Psoas muscle (tissue), 8 donors: ENCODE data around the gene OPTC. TPM values are rescaled to one million over a fixed set of nuclear protein-coding genes. Genes with fewer than 3 reads are reported as not detected.

Source experiments
- ATAC-seq, 4 donors: fragments of 200-7000 bp; cut with Tn5 transposase; one replicate each; pipeline ENCODE4 v1.9.1; 2020; ENCODE audit warnings: moderate library complexity in 3 of 4, mild to moderate bottlenecking in 2 of 4
- DNase-seq, 2 donors: peaks; one replicate each; pipeline ENCODE4 v3.0.0-alpha.2; 2020
- H3K27ac ChIP-seq: fragments of 200-600 bp; one replicate; pipeline ENCODE4 v1.8.0; 2022
- H3K27me3 ChIP-seq, 3 donors: fragments of 200-600 bp in 1 of 3; one replicate each; pipeline versions ENCODE4 v1.6.1 to v1.8.0; 2013 to 2022; ENCODE audit warnings: low read length in 2 of 3, mild to moderate bottlenecking in 2 of 3, moderate library complexity in 1 of 3; ENCODE audit not compliant: insufficient read depth in 3 of 3
- H3K36me3 ChIP-seq, 2 donors: fragments of 200-600 bp in 1 of 2; one replicate each; pipeline versions ENCODE4 v1.6.1 to v1.8.0; 2013 to 2022; ENCODE audit warnings: low read depth in 1 of 2, mild to moderate bottlenecking in 1 of 2, moderate library complexity in 1 of 2; ENCODE audit not compliant: insufficient read depth in 1 of 2
- H3K4me1 ChIP-seq: fragments of 200-600 bp; one replicate; pipeline ENCODE4 v1.8.0; 2022
- H3K4me3 ChIP-seq: fragments of 200-600 bp; one replicate; pipeline ENCODE4 v1.8.0; 2022; ENCODE audit warnings: mild to moderate bottlenecking
- H3K9me3 ChIP-seq: fragments of 200-600 bp; one replicate; pipeline ENCODE4 v1.8.0; 2022
- CTCF ChIP-seq: fragments of 200-600 bp; IDR thresholded peaks from one replicate; pipeline ENCODE4 v1.8.0; 2022; ENCODE audit warnings: antibody characterized with exemption
- WGBS, 3 donors: extraction: QIAGEN DNeasy Blood & Tissue Kit; methylation state at CpG; one replicate each; pipeline versions ENCODE4 v1.1.6 to v1.1.7; 2013; 5-methylcytosine and 5-hydroxymethylcytosine counted together
- intact Hi-C, 2 donors: fragments of 100-400 bp; cut with DNase I; formaldehyde crosslinking; loops; one replicate each; pipeline versions ENCODE4 v1.11.0 to v1.14.2; 2022
- polyA plus RNA-seq, 3 donors: library from polyadenylated mRNA; stranded (reverse); fragments of 200-250 nt; gene quantifications; one replicate each; pipeline ENCODE4 v1.2.3, GENCODE V29; 2013
- total RNA-seq, 4 donors: library from RNA; stranded (reverse); fragmentation: NEBNext Ultra II Directional in 2 of 4; extraction: Animal tissue kit (Norgen Biotek cat#: 25700) in 2 of 4; gene quantifications; one replicate each; pipeline versions ENCODE4 v1.2.1 to v1.2.4, GENCODE V29; 2021 to 2023
- donor health status: healthy with polysubstance abuse.
- donor health status: DM: no; HTN: no; CAD: no; lungs with moderate emphysema.
- donor health status: Bipolar disorder and iron deficiency.
- donor health status: healthy.
- donor health status: DM: yes; HTN: yes; CAD: no.
- donor health status: DM: no; HTN: no; CAD: no.
- donor health status: DM: no; HTN: no; CAD: no.
- donor health status: DM: yes; HTN: yes; CAD: no.

OPTC gene
- total and polyA plus RNA-seq, 7 donors = not detected

- intact Hi-C loops = no loop called here
- ATAC-seq = no peak
- Histone ChIP-seq H3K9me3 (peaks cover 7% of the 10 kb centered on the region), H3K4me1 (no peaks in the 10 kb centered on the region), H3K4me3 (no peak overlapping the region), H3K27ac (no peak overlapping the region), H3K36me3 (no peaks in the 10 kb centered on the region), H3K27me3 (peaks cover 0 to 28% (median 3%) of the 10 kb centered on the region in 3 donors)
- no peak for DNase-seq
- 83 to 90% (median 86%) methylated on average over 1 of the region's 1 CpG for WGBS, 3 donors
- no peak for TF ChIP-seq CTCF
Observed at GRCh38 chr1:203450001-203450400, 44.0 kb upstream of the OPTC start.

DNA sequence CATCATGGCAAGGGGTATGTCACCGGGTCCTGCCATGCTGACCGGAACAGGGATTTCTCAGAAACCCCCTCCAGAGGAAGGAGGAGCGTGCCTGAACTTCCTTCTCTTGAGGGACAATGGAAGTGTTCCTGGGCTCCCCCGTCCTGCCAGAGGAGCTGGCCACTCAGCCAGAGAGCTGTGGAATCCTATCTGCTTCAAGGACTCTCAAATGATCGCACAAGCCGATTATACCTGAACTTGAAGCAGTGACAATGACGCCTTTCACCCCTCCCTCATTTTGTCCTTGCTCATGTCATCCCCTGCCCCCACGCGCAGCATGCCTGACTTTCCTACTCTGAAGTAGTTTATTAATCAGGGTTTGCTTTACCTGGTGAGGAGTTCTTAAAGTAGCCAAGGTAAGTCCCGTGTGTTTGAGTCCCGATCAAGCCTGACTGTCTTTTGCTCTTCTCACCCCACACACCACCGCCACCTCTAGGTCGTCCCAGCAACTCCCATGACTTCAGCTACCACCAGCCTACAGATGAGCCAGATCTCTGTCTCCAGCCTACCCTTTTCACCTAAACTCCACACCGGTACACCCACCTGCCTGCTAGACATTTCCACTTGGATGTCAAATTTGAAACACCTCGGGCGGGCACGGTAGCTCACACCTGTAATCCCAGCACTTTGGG, 43.3 kb upstream of the OPTC start:
- WGBS, 3 donors = 73 to 77% (median 76%) methylated on average over 17 of the region's 17 CpGs
- intact Hi-C loops = no loop called here
- peaks cover 2% of the 10 kb centered on the region for H3K9me3 ChIP-seq

DNA sequence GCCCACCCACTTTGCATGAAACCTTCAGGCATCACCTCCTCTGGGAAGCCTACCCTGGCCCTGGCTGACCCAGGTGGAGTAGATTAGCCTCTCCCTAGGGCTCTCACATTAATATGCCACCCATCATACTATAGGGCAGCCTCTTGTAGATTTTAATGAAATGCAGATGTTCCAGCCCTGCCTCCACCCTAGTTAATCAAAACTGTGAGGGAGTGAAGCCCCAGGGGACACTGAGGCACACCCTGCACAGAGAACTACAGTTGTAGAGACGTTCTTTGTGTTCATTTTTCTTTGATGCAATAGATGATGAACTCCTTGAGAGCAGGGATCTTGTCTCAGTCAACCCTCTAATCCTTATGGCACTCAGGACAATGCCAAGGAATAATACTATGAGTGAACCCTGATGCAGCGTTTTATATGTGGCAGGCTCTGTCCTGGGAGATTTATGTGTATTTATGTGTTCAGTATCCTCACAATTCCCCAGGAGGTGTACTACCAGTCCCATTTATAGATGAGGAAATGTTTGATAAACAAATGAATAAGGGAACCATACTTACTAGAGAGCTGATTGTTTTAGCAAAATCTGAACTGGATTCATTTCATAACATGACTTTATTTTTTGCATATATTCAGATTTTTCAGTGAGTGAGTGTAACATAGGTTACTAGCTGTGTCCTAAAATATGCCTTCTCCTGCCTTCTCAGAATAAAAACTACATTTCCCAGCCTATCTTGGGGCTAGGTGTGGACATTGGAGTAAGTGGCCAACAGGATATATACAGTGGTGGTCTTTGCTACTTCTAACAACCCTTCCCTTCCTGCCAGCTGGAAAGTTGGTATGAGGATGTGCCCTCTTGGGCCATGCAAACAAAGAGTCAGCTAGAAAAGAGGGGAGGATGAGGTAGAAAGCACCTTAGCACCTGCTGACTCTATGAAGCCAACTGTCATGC, 41.8 kb upstream of the OPTC start:
- no peak for TF ChIP-seq CTCF
- intact Hi-C loops = no loop called here
- H3K27me3 ChIP-seq = peaks cover 0 to 28% (median 3%) of the 10 kb centered on the region in 3 donors
- H3K9me3 ChIP-seq = no peaks in the 10 kb centered on the region
- WGBS, 3 donors = 33 to 55% (median 47%) methylated on average over 2 of the region's 2 CpGs
- no peak overlapping the region for H3K27ac ChIP-seq
- no peaks in the 10 kb centered on the region for H3K36me3 ChIP-seq
- H3K4me1 ChIP-seq = no peaks in the 10 kb centered on the region
- no peak overlapping the region for H3K4me3 ChIP-seq
- DNase-seq (no peak), ATAC-seq (no peak)

More for the DNA sequence above, 43.3 kb upstream of the OPTC start:
- no peaks in the 10 kb centered on the region for H3K4me1 ChIP-seq
- TF ChIP-seq CTCF = no peak
- no peak overlapping the region for H3K27ac ChIP-seq
- no peak overlapping the region for H3K4me3 ChIP-seq
- H3K36me3 ChIP-seq = no peaks in the 10 kb centered on the region
- DNase-seq (no peak), ATAC-seq (no peak)
- H3K27me3 ChIP-seq = peaks cover 0 to 28% (median 3%) of the 10 kb centered on the region in 3 donors

GRCh38 chr1:203453016-203453415, 40.9 kb upstream of the OPTC start:
- Histone ChIP-seq H3K27ac (no peak overlapping the region), H3K36me3 (no peaks in the 10 kb centered on the region), H3K4me1 (no peaks in the 10 kb centered on the region), H3K9me3 (no peaks in the 10 kb centered on the region), H3K27me3 (peaks cover 0 to 28% (median 3%) of the 10 kb centered on the region in 3 donors), H3K4me3 (no peak overlapping the region)
- DNase-seq (no peak), ATAC-seq (no peak)
- 42 to 55% (median 47%) methylated on average over 5 of the region's 5 CpGs for WGBS, 3 donors
- TF ChIP-seq CTCF = no peak
- intact Hi-C loops = no loop called here
